ENCODE results near the gene RHOT1. TPM values are rescaled to one million over a fixed set of nuclear protein-coding genes. Genes with fewer than 3 reads are reported as not detected.

Gene RHOT1
- total RNA-seq, 6 experiments from 2014 or later: 20.8 to 26.8 (median 23.6) TPM

- Mint-ChIP-seq H3K9me3 (no peaks in the 10 kb centered on the region), H3K27me3 (ENCODE audit: insufficient read depth) (peaks cover 28% of the 10 kb centered on the region), H3K36me3 (ENCODE audit: low read depth) (no peaks in the 10 kb centered on the region), H3K27ac (peak overlapping the region; percentile 63), H3K4me3 (no peak overlapping the region), H3K4me1 (ENCODE audit: low read depth) (peaks cover 22% of the 10 kb centered on the region)
- no peak for TF ChIP-seq CTCF (IDR thresholded peaks at IDR 0.05)
- DNase-seq: no peak
Observed at GRCh38 chr17:32274643-32275042, 132.3 kb downstream of the RHOT1 start.

Other genes starting within 250 kb of the RHOT1 start
- 10 to 100 TPM; 65.4 to 77.4 (median 71.3) TPM for gene UTP6, start 240.8 kb upstream of the RHOT1 start, total RNA-seq (2021; fragmentation: NEBNext Ultra II Directional; extraction: Animal tissue kit (Norgen Biotek cat#: 25700))
- gene SUZ12, start 205.5 kb upstream of the RHOT1 start, total RNA-seq (2021; fragmentation: NEBNext Ultra II Directional; extraction: Animal tissue kit (Norgen Biotek cat#: 25700)): 10 to 100 TPM; 22.7 to 30.6 (median 26.4) TPM
- gene LRRC37B, start 135.1 kb upstream of the RHOT1 start, total RNA-seq (2021; fragmentation: NEBNext Ultra II Directional; extraction: Animal tissue kit (Norgen Biotek cat#: 25700)): 1 to 10 TPM; 5.3 to 8.7 (median 6.6) TPM
- gene RHBDL3, start 123.3 kb downstream of the RHOT1 start, total RNA-seq (2021; fragmentation: NEBNext Ultra II Directional; extraction: Animal tissue kit (Norgen Biotek cat#: 25700)): under 1 TPM in 1 of 6 experiments, not detected in 5; 0.07 TPM
- gene C17orf75, start 199.7 kb downstream of the RHOT1 start, total RNA-seq (2021; fragmentation: NEBNext Ultra II Directional; extraction: Animal tissue kit (Norgen Biotek cat#: 25700)): 10 to 100 TPM; 16.4 to 25.9 (median 23.9) TPM
- gene ZNF207, start 207.7 kb downstream of the RHOT1 start, total RNA-seq (2021; fragmentation: NEBNext Ultra II Directional; extraction: Animal tissue kit (Norgen Biotek cat#: 25700)): 100 to 1,000 TPM; 128 to 173 (median 153) TPM